Epithelial cell of esophagus (primary cell): ENCODE measurements around the gene DACH1.

ENCODE experiments used
- DNase-seq: peaks from one replicate; pipeline ENCODE4 v3.0.0; 2010; ENCODE audit warnings: low read depth
- H3K4me3 ChIP-seq: 2 replicates; pipeline ENCODE4 v1.5.1; 2011; ENCODE audit warnings: mild to moderate bottlenecking, low read length, control low read depth
- CTCF ChIP-seq: IDR thresholded peaks from 2 replicates; pipeline ENCODE4 v1.5.1; 2011; ENCODE audit warnings: low read depth, mild to moderate bottlenecking, low read length, control low read depth, inconsistent platforms; ENCODE audit not compliant: insufficient read depth; ENCODE audit errors: missing control alignments

DACH1 gene

GRCh38 chr13:71577127-71577526 lies 289.9 kb downstream of the DACH1 start:
- peak; percentile 76 for DNase-seq
- no peak for TF ChIP-seq CTCF
- no peak overlapping the region for H3K4me3 ChIP-seq

- no peak for DNase-seq
- no peak for TF ChIP-seq CTCF
- no peak overlapping the region for H3K4me3 ChIP-seq
Observed at GRCh38 chr13:71576571-71576970, 290.4 kb downstream of the DACH1 start.

GRCh38 chr13:71546881-71547280 lies 320.1 kb downstream of the DACH1 start:
- TF ChIP-seq CTCF, result no peak
- DNase-seq, result no peak
- H3K4me3 ChIP-seq, result no peak overlapping the region

- TF ChIP-seq CTCF, result no peak
- no peak overlapping the region for H3K4me3 ChIP-seq
- no peak for DNase-seq
Observed at GRCh38 chr13:71540098-71540497, 326.9 kb downstream of the DACH1 start.

DNA sequence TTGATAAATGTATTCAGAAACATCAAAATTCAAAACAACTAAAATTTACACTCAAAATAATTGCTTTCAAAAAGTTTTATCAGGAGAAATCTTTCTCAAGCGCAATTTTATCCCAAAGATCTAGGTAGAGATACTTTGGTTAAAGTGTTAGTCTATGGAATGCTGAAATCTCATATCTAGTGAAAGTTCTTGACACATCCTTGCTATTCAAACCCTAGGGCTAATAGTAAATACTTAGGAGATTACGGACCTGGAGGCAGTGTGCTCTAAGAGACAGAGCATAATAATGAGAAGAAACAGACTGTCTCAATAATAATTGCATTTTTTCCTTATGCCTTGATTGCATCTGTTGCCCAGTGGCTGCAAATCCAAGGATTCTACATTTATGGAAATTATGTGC lies 330.8 kb downstream of the DACH1 start:
- no peak overlapping the region for H3K4me3 ChIP-seq
- no peak for DNase-seq
- no peak for TF ChIP-seq CTCF

- no peak overlapping the region for H3K4me3 ChIP-seq
- DNase-seq, result no peak
- TF ChIP-seq CTCF, result no peak
Observed at GRCh38 chr13:71524613-71525304, 342.2 kb downstream of the DACH1 start.

DNA sequence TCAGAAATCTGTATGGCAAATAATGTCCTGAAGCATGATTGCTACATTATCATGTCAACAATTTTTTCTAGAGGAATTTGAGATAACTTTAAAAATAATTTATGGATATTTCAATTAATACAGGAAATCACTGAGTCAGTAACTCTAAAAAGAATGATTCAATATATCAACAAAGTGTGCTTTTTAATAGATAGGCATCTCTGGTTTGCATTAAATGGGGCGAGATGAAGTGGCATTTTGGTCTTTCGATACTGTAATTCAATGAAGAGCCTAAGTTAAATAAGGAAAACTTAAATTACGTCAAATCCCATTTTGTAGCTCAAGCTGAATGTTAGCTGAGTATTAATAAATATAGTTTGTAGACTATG lies 342.8 kb downstream of the DACH1 start:
- DNase-seq, result no peak
- H3K4me3 ChIP-seq, result no peak overlapping the region
- no peak for TF ChIP-seq CTCF
